Breast epithelium (tissue), 4 donors: ENCODE results near the gene XRCC2. TPM values are rescaled to one million over a fixed set of nuclear protein-coding genes. Genes with fewer than 3 reads are reported as not detected.
"Not testable (repeated sequence)": the region's sequence is repeated elsewhere in the genome, so short reads cannot be mapped to it uniquely, and the experiment has no call there.

ENCODE experiments used
- DNase-seq, 2 donors: peaks; one replicate each; pipeline ENCODE4 v3.0.0-alpha.2; 2019; ENCODE audit warnings: low spot score in 2 of 2
- H3K27ac ChIP-seq, 2 donors: fragments of 200-600 bp; sonication (generic) in 1 of 2; one replicate each; pipeline ENCODE4 v1.5.1; 2016 to 2019; ENCODE audit warnings: mild to moderate bottlenecking in 1 of 2
- H3K27me3 ChIP-seq, 2 donors: fragments of 200-600 bp; sonication (generic) in 1 of 2; one replicate each; pipeline versions ENCODE4 v1.5.1 to v1.6.0; 2017 to 2019; ENCODE audit warnings: control low read depth in 1 of 2, mild to moderate bottlenecking in 1 of 2
- H3K36me3 ChIP-seq: fragments of 200-600 bp; one replicate; pipeline ENCODE4 v1.5.1; 2019
- H3K4me1 ChIP-seq, 2 donors: fragments of 200-600 bp; sonication (generic); one replicate each; pipeline ENCODE4 v1.5.1; 2016 to 2019; ENCODE audit warnings: control low read depth in 1 of 2
- H3K4me3 ChIP-seq, 3 donors: fragments of 200-600 bp; sonication (generic); 1 replicate in 2 of 3; 2 replicates in 1 of 3; pipeline ENCODE4 v1.5.1; 2016 to 2019; ENCODE audit warnings: mild to moderate bottlenecking in 3 of 3, moderate library complexity in 2 of 3
- H3K9me3 ChIP-seq, 2 donors: fragments of 200-600 bp; sonication (generic) in 1 of 2; one replicate each; pipeline ENCODE4 v1.5.1; 2016 to 2019; ENCODE audit warnings: control low read depth in 1 of 2
- CTCF ChIP-seq, 3 donors: fragments of 450-650 bp; IDR thresholded peaks; one replicate each; pipeline ENCODE4 v1.5.1; 2016 to 2017; ENCODE audit warnings: antibody characterized with exemption in 3 of 3, mild to moderate bottlenecking in 3 of 3, moderate library complexity in 3 of 3
- POLR2A ChIP-seq: fragments of 450-650 bp; IDR thresholded peaks from one replicate; pipeline ENCODE4 v1.6.1; 2016; ENCODE audit warnings: antibody characterized with exemption, mild to moderate bottlenecking, moderate library complexity
- POLR2AphosphoS5 ChIP-seq, 3 donors: sonication (generic); formaldehyde crosslinking; IDR thresholded peaks; one replicate each; pipeline ENCODE4 v1.6.1; 2017; ENCODE audit warnings: antibody characterized with exemption in 3 of 3
- intact Hi-C: fragments of 100-400 bp; cut with DNase I; formaldehyde crosslinking; loops from one replicate; pipeline ENCODE4 v1.15.1; 2023; ENCODE audit warnings: low total_unique reads
- total RNA-seq, 3 donors: library from RNA; depleted of rRNA; stranded (reverse); fragments of >200 nt; gene quantifications; one replicate each; pipeline ENCODE4 v1.1.0, GENCODE V29; 2016

The XRCC2 gene
- 1 to 10 TPM in 1 of 3 donors, under 1 TPM in 2; 0.48 to 2.2 (median 0.98) TPM for total RNA-seq

DNA sequence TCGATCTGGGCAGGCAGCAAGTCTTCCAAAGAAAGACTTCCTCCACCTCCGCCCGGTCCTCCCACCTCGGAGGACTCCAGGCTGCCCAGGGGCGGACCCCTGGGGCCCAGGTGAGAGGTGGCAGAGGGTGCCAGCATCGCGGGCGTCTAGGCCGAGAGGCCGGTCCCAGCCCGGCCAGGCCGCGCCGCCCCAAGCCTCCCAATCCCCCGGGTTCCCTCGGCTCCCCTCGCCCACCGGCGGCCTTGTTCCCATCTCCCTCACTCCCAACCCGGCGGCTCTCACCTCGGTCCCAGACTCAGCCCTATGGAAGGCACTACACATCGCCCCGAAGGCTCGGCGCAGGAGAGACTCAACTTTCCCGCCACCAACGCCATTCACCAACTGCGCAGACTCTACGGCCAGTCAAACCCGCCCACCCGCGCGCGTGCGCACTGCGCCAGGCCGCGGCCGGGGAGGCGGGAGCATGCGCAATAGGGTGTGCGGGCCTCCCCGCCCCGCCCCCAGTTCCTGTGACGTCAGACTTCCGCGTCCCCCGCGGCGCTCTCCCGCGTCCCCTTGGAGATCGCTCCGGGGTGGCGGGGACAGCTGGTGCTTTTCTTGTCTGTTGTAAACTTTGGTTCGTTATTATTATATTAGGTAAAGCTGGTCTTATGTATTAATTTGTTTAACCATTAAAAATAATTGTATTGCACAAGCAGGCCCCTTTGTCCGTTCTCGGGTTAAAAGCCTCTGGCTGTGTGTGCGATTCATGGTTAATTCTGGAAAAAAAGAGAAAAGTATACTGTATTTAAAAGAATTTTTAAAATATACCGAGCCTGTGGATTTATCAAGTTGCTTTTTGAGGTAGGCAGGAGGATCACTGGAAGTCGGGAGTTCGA lies at the start of gene XRCC2:
Gene XRCC2, minus strand, starts transcription at position 383 of the 878 bp plus-strand sequence. Its CDS starts 62 bp downstream, at position 321.
- intact Hi-C loops: no loop called here
- peaks cover 0 to 4% of the 10 kb centered on the region in 2 donors for H3K9me3 ChIP-seq
- H3K27ac ChIP-seq: peak within 1 kb of the TSS; percentile 35 to 88

GRCh38 chr7:152723364-152723763 lies 47.4 kb upstream of the XRCC2 start:
- Histone ChIP-seq H3K4me3 (no peak overlapping the region), H3K27me3 (no peaks in the 10 kb centered on the region), H3K27ac (no peak overlapping the region), H3K9me3 (no peaks in the 10 kb centered on the region), H3K36me3 (no peaks in the 10 kb centered on the region), H3K4me1 (no peaks in the 10 kb centered on the region)
- no peak for DNase-seq
- TF ChIP-seq POLR2A: no peak
- no peak for TF ChIP-seq POLR2AphosphoS5 (IDR thresholded peaks at IDR 0.05)
- intact Hi-C loops: no loop called here

More for the DNA sequence above, at the start of gene XRCC2:
- peak within 1 kb of the TSS; percentile 66 to 84 (median 71) for H3K4me3 ChIP-seq
- peaks cover 2 to 6% of the 10 kb centered on the region in 2 donors for H3K4me1 ChIP-seq
- TF ChIP-seq POLR2AphosphoS5 (IDR thresholded peaks at IDR 0.05): peak; percentile 76 to 93 (median 87)
- TF ChIP-seq CTCF (IDR thresholded peaks at IDR 0.05): no peak
- peak; percentile 39 for TF ChIP-seq POLR2A
- peak; percentile 89 to 90 for DNase-seq
- no peaks in the 10 kb centered on the region for H3K36me3 ChIP-seq
- H3K27me3 ChIP-seq: no peaks in the 10 kb centered on the region

- DNase-seq, H3K27ac ChIP-seq, H3K4me3 ChIP-seq, intact Hi-C loops, H3K27me3 ChIP-seq, H3K9me3 ChIP-seq, H3K4me1 ChIP-seq, H3K36me3 ChIP-seq: not testable (repeated sequence)
Observed at GRCh38 chr7:152712412-152713042, 36.6 kb upstream of the XRCC2 start.

DNA sequence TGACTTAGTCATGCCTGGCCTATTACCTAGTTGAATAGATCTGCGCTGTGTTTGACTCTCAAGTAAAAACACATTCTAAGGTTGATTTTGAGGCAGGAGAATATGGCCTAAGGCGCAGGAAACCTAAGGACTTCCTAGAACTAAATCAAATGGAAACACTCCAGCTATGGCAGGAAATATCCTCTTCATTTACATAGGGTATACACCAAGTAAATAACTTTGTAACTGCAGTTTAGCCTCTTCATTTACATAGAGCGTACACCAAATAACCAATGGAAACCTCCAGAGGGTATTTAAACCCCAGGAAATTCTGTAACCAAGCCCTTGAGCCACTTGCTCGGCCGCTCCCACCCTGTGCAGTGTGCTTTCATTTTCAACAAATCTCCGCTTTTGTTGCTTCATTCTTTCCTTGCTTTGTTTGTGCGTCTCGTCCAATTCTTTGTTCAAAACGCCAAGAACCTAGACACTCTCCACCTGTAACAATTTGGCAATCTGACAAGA lies 35.6 kb upstream of the XRCC2 start:
- DNase-seq: no peak
- TF ChIP-seq CTCF (IDR thresholded peaks at IDR 0.05) (no peak), POLR2AphosphoS5 (IDR thresholded peaks at IDR 0.05) (no peak), POLR2A (no peak)
- H3K27me3 ChIP-seq: no peaks in the 10 kb centered on the region
- no peaks in the 10 kb centered on the region for H3K9me3 ChIP-seq
- H3K4me3 ChIP-seq: peak overlapping the region in 2 of 3 donors; percentile 31 to 47
- H3K36me3 ChIP-seq: no peaks in the 10 kb centered on the region
- intact Hi-C loops: no loop called here
- H3K27ac ChIP-seq: peak overlapping the region; percentile 30 to 48
- no peaks in the 10 kb centered on the region for H3K4me1 ChIP-seq

GRCh38 chr7:152710153-152710442 lies 34.2 kb upstream of the XRCC2 start:
- no peaks in the 10 kb centered on the region for H3K27me3 ChIP-seq
- DNase-seq: no peak
- no peaks in the 10 kb centered on the region for H3K4me1 ChIP-seq
- no peak for TF ChIP-seq POLR2AphosphoS5 (IDR thresholded peaks at IDR 0.05)
- no peak for TF ChIP-seq POLR2A
- no peak for TF ChIP-seq CTCF (IDR thresholded peaks at IDR 0.05)
- intact Hi-C loops: no loop called here
- H3K9me3 ChIP-seq: peaks cover 0 to 2% of the 10 kb centered on the region in 2 donors
- no peak overlapping the region for H3K4me3 ChIP-seq
- no peak overlapping the region for H3K27ac ChIP-seq
- no peaks in the 10 kb centered on the region for H3K36me3 ChIP-seq
